ENCODE data around the gene DHX58. TPM values are rescaled to one million over a fixed set of nuclear protein-coding genes. Genes with fewer than 3 reads are reported as not detected.

The DHX58 gene
- total RNA-seq, 1 donor from 2014 or later = 4.6 TPM

DNA sequence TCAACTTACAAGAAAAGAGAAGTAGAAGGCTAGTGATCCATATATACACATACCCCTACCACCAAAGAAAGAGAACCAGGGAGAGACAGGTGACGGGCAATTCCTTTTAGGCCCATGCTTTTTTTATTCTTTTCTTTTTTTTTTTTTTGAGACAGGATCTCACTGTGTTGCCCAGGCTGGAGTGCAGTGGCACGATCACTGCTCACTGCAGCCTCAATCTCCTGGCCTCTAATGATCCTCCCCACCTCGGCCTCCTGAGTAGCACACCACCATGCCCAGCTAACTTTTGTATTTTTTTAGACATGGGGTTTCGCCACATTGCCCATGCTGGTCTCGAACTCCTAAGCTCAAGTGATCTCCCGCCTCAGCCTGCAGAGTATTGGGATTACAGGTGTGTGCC is 14.9 kb upstream of the DHX58 start:
- no peak overlapping the region for H3K4me3 ChIP-seq (ENCODE audit: low read depth, low read length)
- TF ChIP-seq CTCF (conservative IDR thresholded peaks at IDR 0.05; ENCODE audit: low read depth, low read length) = no peak
- DNase-seq (ENCODE audit: low read depth) = no peak

DNA sequence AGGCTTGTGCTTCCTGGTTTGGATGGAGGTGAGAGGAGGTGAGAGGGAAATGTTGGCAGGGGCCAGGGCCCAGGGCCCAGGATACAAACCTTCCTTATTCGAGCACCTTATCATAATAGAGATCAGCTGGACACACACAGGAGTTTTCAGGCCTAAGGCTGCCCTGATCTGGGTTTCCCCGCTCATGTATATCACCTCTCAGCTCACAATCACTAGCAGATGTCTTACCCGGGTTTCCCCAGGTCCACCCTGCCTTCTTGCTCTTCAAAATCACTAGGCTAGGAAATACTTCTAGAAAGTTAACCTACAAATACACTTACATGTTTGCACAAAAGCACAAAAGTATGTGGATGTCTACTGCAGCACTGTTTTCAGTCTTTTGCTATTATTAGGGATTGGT is 14.3 kb upstream of the DHX58 start:
- DNase-seq (ENCODE audit: low read depth) = no peak
- no peak overlapping the region for H3K4me3 ChIP-seq (ENCODE audit: low read depth, low read length)
- no peak for TF ChIP-seq CTCF (conservative IDR thresholded peaks at IDR 0.05; ENCODE audit: low read depth, low read length)

DNA sequence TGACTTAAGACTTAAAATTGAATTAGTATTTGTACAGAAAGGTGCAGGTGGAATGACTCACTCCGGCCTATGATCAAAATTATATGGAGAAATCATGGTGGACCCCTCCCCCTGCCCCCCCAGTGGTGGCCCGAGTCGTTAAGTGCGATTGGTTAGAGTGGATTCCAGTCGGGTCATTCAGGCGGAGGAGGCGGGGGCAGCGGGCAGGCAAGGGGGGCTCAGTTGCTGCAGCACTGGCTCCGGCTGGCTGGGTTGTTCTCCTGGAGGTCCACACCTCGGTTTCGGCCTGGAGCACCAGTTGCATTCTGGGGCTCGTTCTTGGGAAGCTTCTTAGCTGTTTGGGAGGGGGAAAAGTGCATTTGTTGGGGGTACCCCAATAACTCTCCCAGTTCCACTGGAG is 13.1 kb upstream of the DHX58 start:
- no peak for DNase-seq (ENCODE audit: low read depth)
- no peak for TF ChIP-seq CTCF (conservative IDR thresholded peaks at IDR 0.05; ENCODE audit: low read depth, low read length)
- no peak overlapping the region for H3K4me3 ChIP-seq (ENCODE audit: low read depth, low read length)

GRCh38 chr17:42124256-42124655 is 11.7 kb upstream of the DHX58 start:
- H3K4me3 ChIP-seq (ENCODE audit: low read depth, low read length) = no peak overlapping the region
- TF ChIP-seq CTCF (conservative IDR thresholded peaks at IDR 0.05; ENCODE audit: low read depth, low read length) = peak; percentile 26
- no peak for DNase-seq (ENCODE audit: low read depth)

- TF ChIP-seq CTCF (conservative IDR thresholded peaks at IDR 0.05; ENCODE audit: low read depth, low read length) = no peak
- H3K4me3 ChIP-seq (ENCODE audit: low read depth, low read length) = no peak within 1 kb of the TSS
- DNase-seq (ENCODE audit: low read depth) = no peak
These were observed 10.1 kb upstream of the DHX58 start, which contains the start of gene HSPB9 for GRCh38 chr17:42122371-42123303. Gene HSPB9, plus strand, starts transcription at chr17:42122804. Its CDS starts 47 bp downstream, at chr17:42122851.

DNA sequence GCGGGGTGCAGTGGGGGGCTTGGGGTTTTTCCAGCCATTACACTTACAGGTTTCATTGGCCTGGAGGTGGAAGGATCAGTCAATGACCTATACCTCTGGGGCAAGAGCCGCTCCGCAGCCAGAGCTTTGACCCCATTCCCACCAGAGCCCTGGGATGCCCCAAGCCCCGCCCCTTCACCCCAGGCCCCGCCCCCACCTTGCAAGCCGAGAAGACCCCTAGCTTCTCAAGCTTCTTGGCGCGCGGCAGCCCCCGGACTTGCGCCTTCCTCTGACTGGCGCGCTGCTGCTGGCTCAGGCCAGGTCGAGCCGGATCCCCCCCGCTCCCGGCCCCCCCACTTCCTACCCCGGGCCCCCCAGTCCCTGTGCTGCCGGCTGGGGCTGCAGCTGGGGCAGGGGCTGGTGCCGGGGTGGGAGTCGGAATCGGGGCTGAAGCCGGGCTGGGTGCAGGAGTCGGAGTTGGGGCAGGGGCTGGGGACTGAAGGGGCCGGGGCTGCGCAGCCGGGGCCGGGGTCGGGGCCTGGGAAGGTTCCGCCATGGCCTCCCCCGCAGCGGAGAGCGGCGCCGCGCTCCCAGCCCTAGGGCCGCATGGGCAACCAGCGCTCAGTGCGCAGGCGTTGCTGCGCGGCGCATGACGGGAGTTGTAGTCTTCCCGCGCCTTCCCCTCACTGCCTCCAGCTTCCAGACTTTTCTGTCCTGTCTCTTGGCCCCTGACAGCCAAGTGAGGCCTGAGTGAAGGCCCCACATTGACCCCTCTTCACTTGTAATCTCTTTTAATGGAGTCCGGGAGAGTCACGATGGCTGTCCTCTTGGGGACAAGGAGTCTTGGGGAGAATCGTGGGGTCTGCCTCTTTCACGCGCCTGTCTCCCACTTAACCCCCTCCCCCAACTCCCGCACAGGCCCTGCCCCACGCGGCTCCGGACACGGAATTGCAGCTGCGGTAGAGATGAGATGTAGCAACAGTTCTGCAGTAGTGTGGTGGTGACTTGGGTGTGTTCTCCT is 8.6 kb upstream of the DHX58 start, which contains the start of gene KAT2A:
Gene KAT2A, minus strand, starts transcription at position 598 of the 1,000 bp plus-strand sequence. Its CDS starts 63 bp downstream, at position 535.
- no peak for DNase-seq (ENCODE audit: low read depth)
- H3K4me3 ChIP-seq (ENCODE audit: low read depth, low read length) = peak within 1 kb of the TSS; percentile 65

More for the DNA sequence above, 8.6 kb upstream of the DHX58 start, which contains the start of gene KAT2A:
- no peak for TF ChIP-seq CTCF (conservative IDR thresholded peaks at IDR 0.05; ENCODE audit: low read depth, low read length)

Data from epithelial cell of proximal tubule (primary cell).